GM23248 (cell line): ENCODE results near the gene RBPMS2.

Source experiments
- EZH2 ChIP-seq: fragments of 200-600 bp; sonication (generic); IDR thresholded peaks from 2 replicates; pipeline ENCODE4 v1.6.1; 2018; ENCODE audit warnings: antibody characterized with exemption, mild to moderate bottlenecking; ENCODE audit not compliant: insufficient read depth, poor library complexity, severe bottlenecking
- EZH2phosphoT487 ChIP-seq: fragments of 200-600 bp; sonication (generic); IDR thresholded peaks from 2 replicates; pipeline ENCODE4 v1.6.1; 2018; ENCODE audit warnings: antibody characterized with exemption, moderate library complexity, mild to moderate bottlenecking, low read depth; ENCODE audit not compliant: insufficient read depth

- TF ChIP-seq EZH2phosphoT487: no peak
- no peak for TF ChIP-seq EZH2
Observed at GRCh38 chr15:64770626-64771025, 4.8 kb downstream of the RBPMS2 start.
